Upper lobe of left lung (tissue), 6 donors: ENCODE data around the gene DNASE2. TPM values are rescaled to one million over a fixed set of nuclear protein-coding genes. Genes with fewer than 3 reads are reported as not detected.

Experiments used
- ATAC-seq, 2 donors: fragments of 200-7000 bp; cut with Tn5 transposase; one replicate each; pipeline ENCODE4 v1.9.1; 2022; ENCODE audit warnings: mild to moderate bottlenecking in 2 of 2, moderate library complexity in 2 of 2; ENCODE audit not compliant: low FRiP score in 2 of 2
- DNase-seq, 2 donors: peaks; one replicate each; pipeline ENCODE4 v3.0.0-alpha.2; 2019 to 2020
- H3K27ac ChIP-seq, 4 donors: fragments of 200-600 bp; sonication (generic); one replicate each; pipeline ENCODE4 v1.5.1; 2016 to 2019
- H3K27me3 ChIP-seq, 4 donors: fragments of 200-600 bp; sonication (generic); one replicate each; pipeline ENCODE4 v1.5.1; 2017 to 2019
- H3K36me3 ChIP-seq, 4 donors: fragments of 200-600 bp; sonication (generic); one replicate each; pipeline ENCODE4 v1.5.1; 2016 to 2019
- H3K4me1 ChIP-seq, 4 donors: fragments of 200-600 bp; sonication (generic); one replicate each; pipeline ENCODE4 v1.5.1; 2018 to 2019
- H3K4me3 ChIP-seq, 4 donors: fragments of 200-600 bp; sonication (generic); one replicate each; pipeline ENCODE4 v1.5.1; 2017 to 2019; ENCODE audit warnings: mild to moderate bottlenecking in 2 of 4, moderate library complexity in 1 of 4
- H3K9me3 ChIP-seq, 4 donors: fragments of 200-600 bp; sonication (generic); one replicate each; pipeline ENCODE4 v1.5.1; 2018 to 2019
- CTCF ChIP-seq, 6 experiments: fragments of 450-650 bp in 4 of 6; fragments of 200-600 bp in 2 of 6; sonication (generic) in 2 of 6; IDR thresholded peaks; one replicate each; pipeline ENCODE4 v1.5.1; 2016 to 2019; ENCODE audit warnings: antibody characterized with exemption in 6 of 6
- EP300 ChIP-seq, 4 donors: sonication (generic); formaldehyde crosslinking; IDR thresholded peaks; one replicate each; pipeline ENCODE4 v1.5.1; 2017; ENCODE audit warnings: antibody characterized with exemption in 4 of 4, control low read depth in 2 of 4
- POLR2A ChIP-seq, 4 donors: fragments of 450-650 bp; IDR thresholded peaks; one replicate each; pipeline ENCODE4 v1.5.1; 2016 to 2017; ENCODE audit warnings: antibody characterized with exemption in 4 of 4, mild to moderate bottlenecking in 2 of 4
- POLR2AphosphoS5 ChIP-seq, 2 donors: sonication (generic); formaldehyde crosslinking; IDR thresholded peaks; one replicate each; pipeline ENCODE4 v1.5.1; 2017; ENCODE audit warnings: antibody characterized with exemption in 2 of 2
- WGBS, 2 donors: methylation state at CpG; one replicate each; pipeline ENCODE4 v1.1.5; 2017 to 2018; 5-methylcytosine and 5-hydroxymethylcytosine counted together
- total RNA-seq, 6 donors: library from RNA; depleted of rRNA in 4 of 6; stranded (reverse); fragments of >200 nt in 4 of 6; gene quantifications; one replicate each; pipeline versions ENCODE4 v1.1.0 to v1.2.1, GENCODE V29; 2016 to 2021
- donor health status: DM: no; HTN: no; CAD: no; lungs with moderate emphysema.
- donor health status: DM: no; HTN: yes; CAD: no; lungs with severe emphysema.

DNASE2 gene
- total RNA-seq = 10 to 100 TPM; 34.6 to 87.2 (median 60.1) TPM

GRCh38 chr19:12881172-12881808, at the start of gene DNASE2:
Gene DNASE2, minus strand, starts transcription at chr19:12881449. Its CDS starts 74 bp downstream, at chr19:12881375.
- peaks cover 0 to 8% (median 4%) of the 10 kb centered on the region in 4 donors for H3K9me3 ChIP-seq
- H3K27me3 ChIP-seq = peaks cover 0 to 6% (median 2%) of the 10 kb centered on the region in 4 donors
- ATAC-seq = peak; percentile 94 to 96
- H3K4me1 ChIP-seq = peaks cover 21 to 36% (median 27%) of the 10 kb centered on the region in 4 donors
- TF ChIP-seq EP300 (IDR thresholded peaks at IDR 0.05) (no peak), POLR2AphosphoS5 (IDR thresholded peaks at IDR 0.05) (peak; percentile 56 to 92), POLR2A (IDR thresholded peaks at IDR 0.05) (peak in 3 of 4 donors; percentile 70 to 92 (median 87)), CTCF (IDR thresholded peaks at IDR 0.05) (no peak)
- 1 to 2% methylated on average over 13 to 35 of the region's 38 CpGs for WGBS, 2 donors
- peak within 1 kb of the TSS; percentile 86 to 92 (median 90) for H3K27ac ChIP-seq
- peak within 1 kb of the TSS; percentile 68 to 85 (median 78) for H3K4me3 ChIP-seq
- peak; percentile 97 to 99 for DNase-seq
- peaks cover 0 to 26% (median 21%) of the 10 kb centered on the region in 4 donors for H3K36me3 ChIP-seq

GRCh38 chr19:12930002-12930645, 48.9 kb upstream of the DNASE2 start:
- no peak for TF ChIP-seq POLR2A (IDR thresholded peaks at IDR 0.05)
- no peak for TF ChIP-seq EP300 (IDR thresholded peaks at IDR 0.05)
- TF ChIP-seq POLR2AphosphoS5 (IDR thresholded peaks at IDR 0.05) = no peak
- no peak for TF ChIP-seq CTCF (IDR thresholded peaks at IDR 0.05)
- no peaks in the 10 kb centered on the region for H3K9me3 ChIP-seq
- peaks cover 21 to 57% (median 48%) of the 10 kb centered on the region in 4 donors for H3K36me3 ChIP-seq
- WGBS, 2 donors = 89 to 92% methylated on average over 17 to 19 of the region's 19 CpGs
- no peak overlapping the region for H3K4me3 ChIP-seq
- no peaks in the 10 kb centered on the region for H3K27me3 ChIP-seq
- ATAC-seq = no peak
- H3K4me1 ChIP-seq = peaks cover 11 to 36% (median 12%) of the 10 kb centered on the region in 4 donors
- DNase-seq = peak in 1 of 2 donors; percentile 75
- no peak overlapping the region for H3K27ac ChIP-seq

GRCh38 chr19:12924621-12925310, 43.5 kb upstream of the DNASE2 start:
- Histone ChIP-seq H3K9me3 (no peaks in the 10 kb centered on the region), H3K4me3 (no peak overlapping the region), H3K36me3 (peaks cover 47 to 74% (median 72%) of the 10 kb centered on the region in 4 donors), H3K4me1 (peaks cover 0 to under 1% (median under 1%) of the 10 kb centered on the region in 4 donors), H3K27me3 (no peaks in the 10 kb centered on the region), H3K27ac (no peak overlapping the region)
- DNase-seq = no peak
- 93 to 97% methylated on average over 24 to 29 of the region's 29 CpGs for WGBS, 2 donors
- TF ChIP-seq CTCF (IDR thresholded peaks at IDR 0.05) (no peak), EP300 (IDR thresholded peaks at IDR 0.05) (no peak), POLR2AphosphoS5 (IDR thresholded peaks at IDR 0.05) (no peak), POLR2A (IDR thresholded peaks at IDR 0.05) (no peak)
- ATAC-seq = no peak

- peaks cover 37 to 56% (median 54%) of the 10 kb centered on the region in 4 donors for H3K36me3 ChIP-seq
- no peak overlapping the region for H3K4me3 ChIP-seq
- H3K27me3 ChIP-seq = no peaks in the 10 kb centered on the region
- DNase-seq = no peak
- no peak for TF ChIP-seq CTCF (IDR thresholded peaks at IDR 0.05)
- TF ChIP-seq EP300 (IDR thresholded peaks at IDR 0.05) = no peak
- no peak for TF ChIP-seq POLR2A (IDR thresholded peaks at IDR 0.05)
- TF ChIP-seq POLR2AphosphoS5 (IDR thresholded peaks at IDR 0.05) = no peak
- WGBS, 2 donors = 97 to 99% methylated on average over 4 of the region's 4 CpGs
- H3K4me1 ChIP-seq = peaks cover 6 to 13% (median 9%) of the 10 kb centered on the region in 4 donors
- no peak overlapping the region for H3K27ac ChIP-seq
- no peak for ATAC-seq
- H3K9me3 ChIP-seq = no peaks in the 10 kb centered on the region
Observed at GRCh38 chr19:12922959-12923358, 41.7 kb upstream of the DNASE2 start.
